ENCODE data around the gene STK39.
"Not testable (repeated sequence)": the region's sequence is repeated elsewhere in the genome, so short reads cannot be mapped to it uniquely, and the experiment has no call there.

STK39 gene

DNA sequence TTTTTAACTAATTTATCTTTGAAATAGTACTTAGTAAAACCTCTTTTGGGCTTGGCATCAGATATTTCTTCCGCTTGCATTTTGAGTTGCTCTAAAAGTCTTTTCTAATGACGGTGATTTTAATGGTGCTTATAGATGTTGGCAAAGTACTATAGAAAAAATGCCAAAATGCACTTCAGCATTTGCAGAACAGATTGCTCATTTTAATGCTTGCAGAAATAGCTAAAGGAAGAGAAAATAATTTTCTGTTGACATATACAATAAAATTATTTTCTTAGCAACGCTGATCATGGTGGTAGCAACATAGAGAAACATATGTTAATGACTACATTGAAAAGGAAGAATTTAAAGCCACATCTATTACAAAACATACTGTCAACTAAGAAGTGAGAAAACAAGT lies 170.7 kb downstream of the STK39 start:
- no peak for DNase-seq

DNA sequence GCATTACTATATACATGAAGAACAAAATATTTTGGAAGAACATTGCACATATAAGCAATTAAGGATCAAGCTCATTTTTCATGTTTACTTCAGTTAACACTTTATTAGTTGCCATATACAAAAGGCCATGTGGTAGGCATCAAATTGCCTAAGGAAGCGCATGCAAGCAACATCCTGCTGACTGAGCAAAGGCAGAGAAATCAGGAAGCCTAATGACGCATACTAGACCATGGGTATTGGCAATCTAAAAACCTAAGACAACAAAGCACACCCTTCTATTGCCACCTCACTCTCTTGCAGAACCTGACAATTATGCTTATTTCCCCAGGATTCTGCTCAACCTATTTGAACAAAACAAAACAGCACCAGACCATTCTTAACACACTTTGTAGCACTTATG lies 171.9 kb downstream of the STK39 start:
- DNase-seq: no peak

DNA sequence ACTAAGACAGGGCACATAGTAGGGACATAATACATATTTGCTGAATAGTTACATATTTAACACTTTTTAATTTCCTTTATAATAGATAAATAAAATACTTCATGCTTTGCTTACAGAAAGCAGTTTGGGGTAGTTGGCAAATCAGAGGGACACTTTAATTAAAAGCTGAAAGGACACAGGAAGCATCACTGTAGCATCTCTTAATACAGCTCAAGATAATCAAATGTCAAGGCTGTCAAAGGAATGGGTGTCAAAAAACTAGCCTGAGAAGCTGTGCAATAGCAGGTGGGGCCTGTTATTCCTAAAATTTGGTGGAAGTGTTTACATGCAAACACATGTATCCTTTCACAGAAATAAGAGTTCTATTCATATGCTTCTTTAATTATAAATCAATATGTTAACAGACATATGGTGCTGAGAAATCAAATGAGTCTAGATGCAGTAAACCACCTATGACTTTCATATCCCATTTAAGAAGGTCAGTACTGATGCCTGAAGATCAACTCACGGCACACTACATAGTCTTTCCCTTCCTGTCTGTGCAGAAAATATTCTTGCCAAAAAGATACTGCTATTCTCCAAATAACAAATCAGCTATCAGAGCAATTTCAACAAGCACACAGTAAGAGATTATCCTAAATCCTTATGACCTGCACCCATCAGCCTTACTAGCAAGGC lies 174.6 kb downstream of the STK39 start:
- no peak for DNase-seq

DNA sequence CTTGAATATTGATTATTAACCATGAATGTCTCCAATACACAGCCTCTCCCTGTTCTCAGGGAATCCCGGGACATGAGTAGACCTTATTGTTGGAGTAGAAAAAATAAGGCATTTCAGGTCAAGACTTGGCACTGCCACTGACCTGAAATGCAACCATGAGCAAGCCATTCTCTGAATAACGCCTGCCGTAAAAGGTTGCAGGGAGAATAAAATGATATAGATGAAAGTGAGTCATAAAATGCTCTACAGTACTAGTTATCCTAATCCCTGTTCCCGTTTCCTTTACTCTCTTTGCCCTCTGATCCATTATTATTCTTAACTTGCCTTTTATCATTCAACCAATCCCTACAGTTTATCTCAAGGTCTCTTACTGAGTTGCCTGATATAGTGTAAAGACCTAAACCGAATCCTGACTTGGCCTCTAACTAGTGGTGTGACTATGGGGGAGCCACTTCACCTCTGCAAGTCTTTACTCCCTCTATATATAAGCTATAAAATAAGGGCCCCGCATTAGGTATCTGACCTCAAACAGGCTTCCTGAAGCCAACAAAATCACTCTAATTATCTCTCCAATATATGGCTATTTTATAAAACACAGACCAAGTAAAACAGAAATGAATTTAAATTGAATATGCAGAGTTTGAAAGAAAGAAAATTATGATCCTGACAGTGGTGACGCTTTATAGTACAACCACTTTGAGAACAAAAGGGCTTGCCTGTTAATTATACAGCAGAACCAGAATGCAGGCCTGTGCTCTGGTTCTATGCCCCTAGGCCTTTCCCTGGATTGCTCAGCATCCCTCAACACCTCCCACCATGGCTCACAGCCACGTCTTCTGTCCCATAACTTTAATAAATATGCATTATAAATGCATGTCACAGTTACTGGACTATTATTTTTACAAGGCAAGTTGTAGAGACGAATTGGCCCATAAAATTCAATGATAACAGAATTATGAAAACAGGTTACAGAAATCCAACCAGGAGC lies 183.1 kb downstream of the STK39 start:
- DNase-seq: no peak

DNA sequence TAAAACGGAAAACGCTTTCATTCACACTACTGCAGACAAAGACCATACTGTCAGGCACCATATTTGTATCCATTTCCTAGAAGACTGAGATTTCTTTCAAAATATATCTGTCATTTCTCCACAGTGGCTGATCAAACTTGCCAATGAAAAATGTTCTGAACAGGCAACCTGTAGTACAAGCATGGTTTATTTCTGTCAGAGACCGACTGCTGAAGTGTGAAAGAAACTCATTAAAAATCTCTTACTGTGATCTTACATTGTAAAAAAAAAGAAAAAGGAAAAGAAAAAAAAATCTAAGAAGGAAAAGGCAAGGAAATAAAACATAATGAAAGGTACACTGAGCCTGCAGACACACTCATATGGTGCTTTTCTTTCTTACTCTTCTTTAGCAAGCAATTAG lies 184.5 kb downstream of the STK39 start:
- DNase-seq: no peak

DNA sequence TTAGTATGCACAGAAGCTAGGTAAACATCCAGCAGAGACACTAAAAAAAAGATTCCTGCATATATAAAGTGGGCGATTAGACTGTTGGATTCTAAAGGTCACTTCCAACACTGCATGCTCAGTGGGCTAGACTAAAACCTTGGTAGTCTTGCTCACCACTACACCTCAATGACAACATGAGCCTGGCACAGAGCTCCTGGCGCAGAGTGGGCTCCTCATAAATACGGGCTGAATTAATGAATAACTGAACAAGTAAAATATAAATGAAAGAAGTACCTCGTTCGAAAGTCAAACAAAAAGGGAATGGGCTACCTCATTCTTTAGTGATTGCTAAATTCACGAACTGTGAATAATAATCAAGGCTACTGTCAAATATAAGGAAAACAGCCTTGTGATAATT lies 185.3 kb downstream of the STK39 start:
- DNase-seq: no peak

DNA sequence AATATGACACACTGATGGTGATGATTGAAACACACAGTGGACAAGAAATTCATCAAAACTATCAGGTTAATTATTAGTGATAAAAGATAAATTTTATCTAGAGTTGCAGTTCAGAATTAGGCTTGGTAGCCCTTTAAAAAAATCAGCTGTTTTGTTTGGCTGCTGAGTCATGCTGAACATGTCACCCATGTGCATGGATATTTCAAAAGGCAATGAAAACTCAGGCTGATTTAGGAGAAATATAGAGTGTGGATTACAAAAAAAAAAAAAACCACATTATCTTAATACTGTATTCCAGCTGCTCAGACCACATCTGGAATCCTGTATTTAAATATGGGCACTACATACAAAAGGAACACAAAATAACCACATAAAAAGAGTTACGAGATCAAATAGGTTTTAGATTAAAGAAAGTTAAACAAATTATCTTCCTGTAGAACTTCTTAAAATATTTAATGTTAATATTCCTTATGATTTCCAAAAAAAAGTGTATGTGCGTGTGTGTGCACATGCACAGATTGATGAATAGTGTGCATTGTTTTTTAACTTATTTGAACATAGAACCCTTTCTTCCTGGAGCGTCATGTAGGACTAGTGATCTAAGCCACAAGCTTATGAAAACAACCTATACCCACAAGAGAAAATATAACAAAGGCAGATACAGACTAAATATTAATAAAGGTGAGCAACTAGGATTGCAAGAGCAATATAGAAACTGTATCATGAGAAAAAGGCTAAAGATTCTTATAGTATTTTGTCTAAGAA lies 186.2 kb downstream of the STK39 start:
- no peak for DNase-seq

DNA sequence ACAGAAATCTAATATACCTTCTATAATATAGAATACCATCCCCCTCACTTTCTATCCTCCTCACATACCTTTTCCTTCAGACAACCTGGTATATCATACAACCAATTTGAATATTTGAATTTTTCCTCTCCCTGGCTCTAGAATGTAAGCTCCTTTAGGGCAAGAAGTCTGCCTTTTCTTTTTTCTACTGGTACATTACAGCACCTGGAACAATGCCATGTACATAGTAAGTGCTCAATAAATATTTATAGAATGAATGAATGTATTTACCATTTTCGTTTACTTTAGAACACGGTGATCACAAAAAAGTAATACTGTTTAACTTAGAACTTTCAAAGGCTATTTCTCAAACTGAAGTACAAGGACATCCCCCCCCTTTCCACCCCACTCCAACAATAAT lies 187.6 kb downstream of the STK39 start:
- DNase-seq: no peak

DNA sequence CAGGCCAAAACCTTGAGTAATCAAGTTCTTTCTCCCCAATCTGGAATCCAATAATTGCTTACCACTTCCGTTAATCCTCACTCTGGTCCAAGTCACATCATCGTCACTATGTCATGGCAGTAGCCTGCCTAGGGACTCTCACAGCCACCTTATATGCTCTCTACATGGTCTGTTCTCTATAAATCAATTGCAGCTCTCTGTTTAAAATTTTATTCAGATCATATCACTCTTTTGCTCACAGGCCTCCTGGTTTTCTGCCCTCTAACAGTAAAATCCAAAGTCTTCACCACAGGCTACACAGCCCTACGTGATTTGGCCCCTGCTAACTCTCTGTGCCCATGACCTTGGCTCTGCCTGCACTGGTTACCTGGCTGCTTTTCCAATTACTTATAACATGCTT lies 188.7 kb downstream of the STK39 start:
- no peak for DNase-seq

DNA sequence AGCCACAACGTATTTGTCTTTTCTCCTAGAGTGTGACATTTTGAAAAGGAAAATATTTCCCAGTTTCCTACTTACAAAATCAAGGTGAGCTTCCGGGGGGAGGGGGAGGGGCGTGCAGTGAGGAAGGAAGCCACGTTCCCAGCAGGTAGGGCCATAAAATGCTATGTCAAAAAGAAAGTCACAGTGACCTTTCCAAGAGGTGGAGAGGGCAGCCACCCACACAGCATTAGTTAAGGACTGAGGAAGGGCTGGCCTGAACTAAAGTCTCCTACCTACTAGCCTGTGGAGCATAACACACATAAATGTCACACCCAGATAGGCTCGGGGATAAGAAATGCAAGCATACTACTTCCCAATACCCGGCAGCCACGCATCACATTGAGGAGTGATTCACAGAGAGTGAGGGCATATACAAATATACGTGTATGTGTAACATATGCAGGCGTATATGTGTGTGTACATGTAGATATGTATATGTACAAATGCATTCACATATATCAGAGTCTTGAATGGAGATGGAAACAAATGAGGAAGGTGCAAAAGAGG lies 191.1 kb downstream of the STK39 start:
- no peak for DNase-seq

DNA sequence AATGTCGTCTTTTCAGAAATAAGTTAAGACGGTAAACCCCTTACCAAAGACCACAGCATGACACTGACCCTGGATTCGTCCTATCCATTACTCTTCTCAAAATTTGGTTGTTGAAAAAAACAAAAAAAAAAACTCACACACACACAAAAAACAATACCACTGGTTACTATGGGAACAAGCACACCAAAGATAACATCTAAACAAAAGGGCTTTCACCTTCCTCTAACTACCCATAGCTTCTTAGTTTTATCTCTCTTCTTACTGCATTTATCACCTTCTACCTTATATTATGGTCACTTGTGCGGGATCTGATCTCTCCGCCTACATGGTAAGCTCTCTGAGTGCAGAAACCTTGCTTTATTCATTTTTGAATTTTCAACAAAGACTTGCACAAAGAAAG lies 192.7 kb downstream of the STK39 start:
- no peak for DNase-seq

DNA sequence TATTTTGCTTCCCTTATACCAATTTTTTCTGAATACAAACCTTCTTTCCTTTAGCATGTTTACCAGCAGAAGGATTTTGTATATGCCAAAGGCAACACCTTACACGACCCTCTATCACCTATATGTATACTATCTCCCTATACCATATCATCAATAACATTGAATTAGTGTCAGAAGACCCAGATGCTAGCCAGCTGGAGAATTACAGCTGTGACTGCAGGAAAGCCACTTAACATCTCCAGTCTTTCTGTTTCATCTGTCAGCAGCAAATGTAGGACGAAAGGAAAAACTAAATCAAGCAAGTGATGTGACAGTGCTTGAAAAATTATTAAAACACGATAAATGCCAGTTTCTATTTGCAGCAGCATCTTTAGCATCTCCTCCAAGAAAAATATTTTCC lies 193.7 kb downstream of the STK39 start:
- DNase-seq: no peak

DNA sequence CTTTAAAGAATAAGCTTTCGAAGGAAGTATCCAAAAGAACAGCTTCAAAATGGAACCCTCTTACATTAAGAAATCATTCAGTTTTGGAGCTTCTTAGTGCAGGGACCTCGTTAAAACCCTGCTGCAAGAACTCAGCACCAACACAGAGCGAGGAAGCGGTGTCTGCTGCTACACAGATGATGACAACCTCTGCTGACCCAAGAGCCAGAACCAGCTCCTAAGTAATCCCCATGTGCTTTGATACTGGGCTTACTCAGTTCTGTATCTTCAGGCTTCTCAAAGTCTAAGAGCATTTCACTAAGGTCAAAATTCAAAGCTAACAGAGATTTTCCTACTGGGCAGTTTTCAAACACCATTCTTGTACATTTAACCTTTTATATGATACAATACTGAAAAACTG lies 194.6 kb downstream of the STK39 start:
- DNase-seq: no peak

DNA sequence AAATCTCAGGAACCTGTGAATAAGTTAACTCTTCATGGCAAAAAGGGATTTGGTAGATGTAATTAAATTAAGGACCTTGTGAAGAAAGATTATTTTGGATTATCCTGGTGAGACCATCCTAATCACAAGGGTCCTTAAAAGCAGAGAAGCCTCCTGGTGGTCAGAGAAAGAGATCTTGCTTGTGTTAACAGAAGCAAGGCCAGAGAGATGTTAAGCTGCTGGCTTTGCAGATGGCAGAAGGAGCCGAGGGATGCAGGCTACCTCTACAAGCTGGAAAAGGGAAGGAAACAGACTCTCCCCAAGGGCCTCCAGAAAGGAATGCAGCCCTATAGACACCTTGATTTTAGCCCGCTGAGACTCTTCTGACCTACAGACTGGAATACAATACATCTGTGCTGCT lies 197.0 kb downstream of the STK39 start:
- no peak for DNase-seq

DNA sequence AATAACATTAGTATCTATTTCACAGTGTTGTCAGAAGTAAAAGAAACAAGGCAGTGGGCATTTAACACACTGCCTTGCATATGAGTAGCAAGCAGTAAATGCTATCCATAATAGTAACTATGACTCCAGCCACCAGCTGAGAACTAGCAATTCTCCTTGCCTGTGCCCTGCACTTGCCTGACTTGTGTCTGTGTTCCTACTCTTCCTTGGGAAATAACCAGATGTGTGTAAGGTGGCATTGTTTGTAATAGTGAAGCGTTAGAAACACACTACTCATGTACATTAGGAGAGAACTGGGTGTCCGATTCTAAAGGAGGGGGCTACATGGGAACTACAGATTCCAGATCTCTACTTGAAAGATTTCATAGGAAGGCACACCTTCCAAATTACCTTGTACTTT lies 197.8 kb downstream of the STK39 start:
- DNase-seq: no peak

DNA sequence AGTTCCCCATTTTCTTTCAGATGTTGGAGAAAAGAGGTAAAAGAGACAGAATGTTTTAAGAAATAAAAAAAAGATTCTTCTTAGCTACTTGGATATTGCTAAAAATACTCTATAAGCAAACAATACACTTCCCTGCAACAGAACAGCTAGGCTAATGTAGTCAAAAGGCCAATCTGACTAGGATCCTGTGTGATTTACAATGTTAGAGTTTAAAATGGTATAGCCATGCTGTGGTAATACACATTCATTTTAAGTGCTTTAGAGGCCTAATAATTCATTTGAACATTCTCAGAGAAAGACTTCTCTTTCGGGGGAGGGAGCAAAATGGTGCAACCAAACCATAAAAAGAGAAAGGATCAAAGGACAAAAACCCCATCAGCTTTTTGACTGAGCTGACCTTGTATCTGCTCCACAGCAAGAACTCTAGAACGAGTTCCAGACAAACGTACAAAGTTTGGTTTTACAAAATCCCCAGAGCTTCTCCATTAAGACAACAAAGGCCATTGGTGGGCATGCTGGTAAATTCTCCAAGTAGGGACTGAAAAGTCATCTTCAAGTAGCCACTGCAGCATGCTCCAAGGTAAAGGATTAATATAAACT lies 200.2 kb downstream of the STK39 start:
- DNase-seq: no peak

DNA sequence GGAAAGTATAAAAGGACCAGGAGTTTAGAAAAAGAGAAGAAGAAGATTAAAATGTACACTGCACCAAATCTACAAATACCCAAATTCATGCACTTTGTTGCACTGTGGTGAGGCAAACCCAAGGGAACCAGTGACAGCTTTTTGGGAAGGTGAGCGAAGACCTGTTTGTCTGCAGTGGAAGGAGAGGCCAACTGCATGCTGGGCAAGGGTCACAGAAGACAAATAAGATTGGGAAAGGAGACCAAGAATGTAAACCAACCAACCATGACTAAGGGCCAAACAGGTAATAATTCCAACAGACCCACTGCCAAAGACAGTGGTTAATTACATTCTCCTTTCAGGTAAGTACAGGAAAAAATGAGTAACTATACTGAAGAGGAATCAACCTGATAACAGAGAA lies 202.8 kb downstream of the STK39 start:
- no peak for DNase-seq

DNA sequence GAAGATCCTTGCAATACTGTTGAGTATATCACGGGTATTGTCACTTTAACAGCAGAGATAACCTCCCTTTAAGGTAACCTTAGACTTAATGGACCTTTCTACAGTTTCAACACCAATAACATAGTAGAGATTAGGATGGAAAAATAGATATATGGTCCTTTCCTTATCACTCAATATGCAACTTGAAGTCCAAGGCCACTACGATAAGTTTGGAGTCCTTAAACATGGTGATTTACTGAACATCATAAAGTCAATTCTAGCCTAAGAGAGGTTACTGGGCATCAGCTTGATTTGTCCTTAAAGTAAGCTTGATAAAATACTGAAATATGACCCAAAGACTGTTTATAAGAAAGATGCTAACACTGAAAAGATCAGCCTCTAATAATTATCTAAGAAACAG lies 203.2 kb downstream of the STK39 start:
- no peak for DNase-seq

DNA sequence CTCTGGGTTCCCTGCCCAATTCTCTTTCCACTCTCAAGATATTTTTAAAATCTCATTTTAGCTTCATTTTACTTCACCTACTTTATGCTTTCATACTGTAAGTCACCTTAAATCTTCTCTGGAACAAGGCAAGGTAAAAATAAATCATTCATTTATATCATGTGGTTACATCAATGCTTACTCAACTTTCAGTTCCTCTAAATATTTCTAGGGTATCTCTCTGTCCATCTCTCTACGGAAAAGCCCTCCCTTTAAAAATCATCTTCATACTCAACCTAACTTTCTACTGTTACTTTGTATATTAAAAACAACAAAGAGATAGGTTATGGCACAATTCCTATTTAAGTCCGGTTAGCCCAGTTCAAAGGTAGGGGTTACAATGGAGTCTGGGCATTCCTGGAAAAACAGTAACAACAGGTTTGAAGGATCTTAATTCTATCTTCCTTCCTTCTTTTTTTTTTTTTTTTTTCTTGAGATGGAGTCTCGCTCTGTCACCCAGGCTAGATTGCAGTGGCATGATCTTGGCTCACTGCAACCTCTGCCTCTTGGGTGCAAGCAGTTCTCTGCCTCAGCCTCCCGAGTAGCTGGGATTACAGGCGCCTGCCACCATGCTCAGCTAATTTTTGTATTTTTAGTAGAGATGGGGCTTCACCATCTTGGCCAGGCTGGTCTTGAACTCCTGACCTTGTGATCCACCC lies 205.1 kb downstream of the STK39 start:
- DNase-seq: not testable (repeated sequence)

DNA sequence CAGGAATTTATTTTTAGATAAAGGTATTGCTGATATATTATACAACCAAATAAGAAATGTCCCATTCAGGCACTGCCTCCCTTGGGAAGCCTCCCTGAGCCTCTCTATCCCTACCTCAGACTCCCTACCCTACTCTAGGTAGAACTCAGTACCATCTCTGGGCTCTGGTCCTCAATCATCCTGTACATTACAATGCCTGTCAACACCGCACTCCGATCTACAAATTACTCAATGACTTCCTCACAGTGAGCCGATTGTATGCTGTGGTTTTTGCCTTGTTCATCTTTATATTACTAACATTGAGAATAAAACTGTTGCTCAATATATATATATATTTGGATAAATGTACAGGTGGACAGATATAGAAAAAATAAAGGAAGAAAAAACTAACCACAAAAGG lies 207.5 kb downstream of the STK39 start:
- no peak for DNase-seq

DNA sequence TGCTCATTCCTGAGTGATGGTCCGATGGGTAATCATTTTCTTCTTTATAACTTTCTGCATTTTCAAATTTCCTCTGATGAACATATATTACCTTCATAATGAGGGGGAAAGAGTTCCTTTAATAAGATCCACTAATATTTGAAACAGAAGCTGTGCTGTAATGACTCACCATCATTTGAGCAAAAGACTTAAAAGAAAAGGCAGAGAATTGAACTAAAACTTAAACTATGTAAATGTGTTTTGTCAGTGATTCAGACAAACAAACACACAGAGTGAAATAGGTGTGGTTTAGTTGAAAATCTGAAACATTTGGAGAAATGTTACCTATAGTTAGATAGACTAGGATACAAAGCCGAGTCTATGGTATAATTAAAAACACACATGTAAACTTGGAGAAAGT lies 209.6 kb downstream of the STK39 start:
- DNase-seq: no peak

DNA sequence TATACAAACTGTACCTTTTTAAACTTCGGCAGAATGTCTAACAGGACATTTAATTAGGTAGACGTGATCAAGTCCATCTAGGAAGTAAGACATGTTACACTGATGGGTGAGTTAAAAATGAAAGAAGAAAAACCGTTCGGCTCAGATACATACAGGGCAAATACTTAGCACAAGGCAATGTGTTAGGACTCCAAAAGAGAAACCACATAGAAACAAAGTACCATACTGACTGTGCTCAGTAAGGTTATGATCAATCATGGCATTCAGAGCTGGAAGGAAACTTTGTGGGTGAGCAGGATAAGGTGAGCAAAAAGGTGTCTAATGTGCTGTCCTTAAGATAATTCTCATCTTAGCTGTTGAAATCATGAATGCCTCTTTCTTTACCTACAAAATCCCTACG lies 211.9 kb downstream of the STK39 start:
- DNase-seq: no peak

Measured in NCI-H1436 treated with DMSO at 0.1 percent for 48 hours (cell line).